Glutamatergic neuron (in vitro differentiated cells): ENCODE results near the gene RREB1. TPM values are rescaled to one million over a fixed set of nuclear protein-coding genes. Genes with fewer than 3 reads are reported as not detected.

Experiments
- DNase-seq: peaks from one replicate; pipeline ENCODE4 v3.0.0; 2022
- H3K27ac Mint-ChIP-seq: one replicate; pipeline ENCODE4 v1.8.0; 2020; ENCODE audit warnings: mild to moderate bottlenecking, mixed read lengths, inconsistent platforms; ENCODE audit not compliant: unreplicated experiment
- H3K27me3 Mint-ChIP-seq: one replicate; pipeline ENCODE4 v1.8.0; 2020; ENCODE audit warnings: mild to moderate bottlenecking, moderate library complexity, mixed read lengths, inconsistent platforms; ENCODE audit not compliant: unreplicated experiment
- H3K36me3 Mint-ChIP-seq: one replicate; pipeline ENCODE4 v1.8.0; 2020; ENCODE audit warnings: mild to moderate bottlenecking, mixed read lengths, inconsistent platforms; ENCODE audit not compliant: unreplicated experiment
- H3K4me1 Mint-ChIP-seq: one replicate; pipeline ENCODE4 v1.8.0; 2020; ENCODE audit warnings: mild to moderate bottlenecking, low read depth, mixed read lengths, inconsistent platforms; ENCODE audit not compliant: unreplicated experiment
- H3K4me3 Mint-ChIP-seq: one replicate; pipeline ENCODE4 v1.8.0; 2020; ENCODE audit warnings: mild to moderate bottlenecking, mixed read lengths, inconsistent platforms; ENCODE audit not compliant: unreplicated experiment
- H3K9me3 Mint-ChIP-seq: one replicate; pipeline ENCODE4 v1.8.0; 2020; ENCODE audit warnings: mild to moderate bottlenecking, moderate library complexity, mixed read lengths, inconsistent platforms; ENCODE audit not compliant: unreplicated experiment
- CTCF ChIP-seq: fragments of 200-600 bp; sonication (generic); IDR thresholded peaks from one replicate; pipeline ENCODE4 v1.5.0; 2021; ENCODE audit not compliant: partially characterized antibody, unreplicated experiment
- total RNA-seq: library from RNA; stranded (reverse); fragmentation: NEBNext Ultra II Directional; extraction: Animal tissue kit (Norgen Biotek cat#: 25700); gene quantifications from one replicate; pipeline ENCODE4 v1.2.1, GENCODE V29; 2021; ENCODE audit not compliant: unreplicated experiment

Gene RREB1
- total RNA-seq, 1 donor from 2014 or later = 3.4 TPM

- no peak for TF ChIP-seq CTCF
These were observed 58.9 kb downstream of the RREB1 start for GRCh38 chr6:7166410-7167293.

DNA sequence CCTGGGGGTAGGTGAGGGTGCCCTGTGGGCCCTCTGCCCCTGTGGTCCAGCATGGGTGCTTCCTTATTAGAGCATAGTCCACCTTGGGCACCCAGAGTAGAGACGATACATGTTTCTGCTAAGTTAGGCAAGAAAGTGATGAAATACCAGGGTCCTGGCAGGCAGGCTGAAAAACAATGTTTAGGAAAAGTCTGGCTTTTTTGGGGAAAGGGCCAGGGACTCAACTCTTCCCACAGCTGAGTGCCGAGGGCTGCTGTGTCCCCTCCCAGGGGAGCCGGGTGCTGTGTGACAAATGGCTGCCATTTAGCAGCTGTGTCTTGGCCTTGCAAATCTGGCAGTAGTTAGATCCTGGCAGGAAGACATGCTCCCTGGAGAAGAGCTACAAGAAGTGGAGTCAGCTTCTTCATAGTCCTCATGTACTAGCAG lies 61.5 kb downstream of the RREB1 start:
- H3K27me3 Mint-ChIP-seq = peaks cover 4% of the 10 kb centered on the region
- peaks cover 7% of the 10 kb centered on the region for H3K9me3 Mint-ChIP-seq
- peak overlapping the region; percentile 12 for H3K27ac Mint-ChIP-seq
- H3K36me3 Mint-ChIP-seq = no peaks in the 10 kb centered on the region
- no peak for DNase-seq
- peaks cover 35% of the 10 kb centered on the region for H3K4me1 Mint-ChIP-seq
- H3K4me3 Mint-ChIP-seq = no peak overlapping the region
- no peak for TF ChIP-seq CTCF

More at GRCh38 chr6:7166410-7167293, 58.9 kb downstream of the RREB1 start:
- Mint-ChIP-seq H3K4me1 (peaks cover 33% of the 10 kb centered on the region), H3K27ac (peak overlapping the region; percentile 55), H3K4me3 (no peak overlapping the region), H3K36me3 (no peaks in the 10 kb centered on the region), H3K9me3 (peaks cover 5% of the 10 kb centered on the region), H3K27me3 (peaks cover 4% of the 10 kb centered on the region)
- DNase-seq = no peak

DNA sequence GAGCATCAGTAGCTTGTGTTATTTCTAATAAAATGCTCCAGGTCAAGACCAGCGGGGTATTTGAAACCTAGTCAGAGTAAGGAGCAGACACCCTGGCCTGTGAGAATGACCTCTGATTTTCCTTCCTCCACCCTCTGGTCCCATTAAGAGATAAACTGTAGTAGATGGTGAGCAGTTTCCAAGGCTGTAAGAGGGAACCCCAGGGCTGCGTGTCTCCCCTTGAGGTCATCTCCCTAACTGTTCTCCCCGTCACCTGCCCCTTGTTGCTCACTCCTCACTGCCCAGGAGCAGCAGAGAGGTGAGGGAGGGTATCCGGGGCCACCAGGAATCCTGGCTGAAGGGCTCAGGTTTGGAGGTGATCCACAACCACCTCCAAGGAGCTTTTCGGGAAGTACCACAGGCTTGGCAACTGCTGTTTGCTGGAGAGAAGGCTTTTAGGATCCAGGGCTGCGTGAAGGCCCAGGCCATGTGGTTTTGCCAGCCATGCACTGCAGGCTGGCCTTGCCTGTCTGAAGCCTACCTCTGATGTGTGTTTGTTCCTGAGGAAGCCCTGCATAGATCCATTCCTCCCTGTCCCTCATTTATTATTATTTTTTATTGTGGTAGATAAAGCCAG lies 62.5 kb downstream of the RREB1 start:
- Mint-ChIP-seq H3K27me3 (peaks cover 4% of the 10 kb centered on the region), H3K36me3 (no peaks in the 10 kb centered on the region), H3K27ac (no peak overlapping the region), H3K4me1 (peaks cover 33% of the 10 kb centered on the region), H3K4me3 (no peak overlapping the region), H3K9me3 (peaks cover 7% of the 10 kb centered on the region)
- DNase-seq = no peak
- TF ChIP-seq CTCF = no peak

- no peak for DNase-seq
- peaks cover 4% of the 10 kb centered on the region for H3K27me3 Mint-ChIP-seq
- H3K27ac Mint-ChIP-seq = no peak overlapping the region
- no peak for TF ChIP-seq CTCF
- H3K9me3 Mint-ChIP-seq = peaks cover 3% of the 10 kb centered on the region
- no peak overlapping the region for H3K4me3 Mint-ChIP-seq
- H3K4me1 Mint-ChIP-seq = peaks cover 30% of the 10 kb centered on the region
- no peaks in the 10 kb centered on the region for H3K36me3 Mint-ChIP-seq
These were observed 63.4 kb downstream of the RREB1 start for GRCh38 chr6:7171119-7171518.

DNA sequence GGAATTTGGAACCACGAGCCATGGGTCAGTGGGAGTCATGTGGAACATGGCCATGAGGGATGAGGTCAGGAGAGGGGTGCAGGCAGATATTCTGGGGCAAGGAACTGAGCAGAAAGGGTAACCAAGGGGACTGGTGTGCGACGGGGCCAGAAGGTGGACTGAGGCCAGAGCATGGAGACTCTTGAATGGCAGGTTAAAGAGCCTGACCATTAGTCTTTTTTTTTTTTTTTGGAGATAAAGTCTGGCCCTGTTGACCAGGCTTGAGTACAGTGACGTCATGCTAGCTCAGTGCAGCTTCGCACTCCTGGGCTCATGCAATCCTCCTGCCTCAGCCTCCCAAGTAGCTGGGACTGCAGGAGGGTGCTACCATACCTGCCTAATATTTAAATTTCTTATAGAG lies 64.0 kb downstream of the RREB1 start:
- Mint-ChIP-seq H3K4me1 (peaks cover 26% of the 10 kb centered on the region), H3K9me3 (peaks cover 3% of the 10 kb centered on the region), H3K27ac (no peak overlapping the region), H3K27me3 (peaks cover 4% of the 10 kb centered on the region), H3K36me3 (no peaks in the 10 kb centered on the region), H3K4me3 (no peak overlapping the region)
- DNase-seq = no peak
- TF ChIP-seq CTCF = no peak
